SIG-M5 treated with dmso at 0.1 percent for 504 hours (cell line): ENCODE results near the gene PSPN.

Experiments used
- DNase-seq: peaks from one replicate; lab custom pipeline; 2025; ENCODE audit not compliant: unreplicated experiment; lab: John Stamatoyannopoulos, UW

Gene PSPN, protein sequence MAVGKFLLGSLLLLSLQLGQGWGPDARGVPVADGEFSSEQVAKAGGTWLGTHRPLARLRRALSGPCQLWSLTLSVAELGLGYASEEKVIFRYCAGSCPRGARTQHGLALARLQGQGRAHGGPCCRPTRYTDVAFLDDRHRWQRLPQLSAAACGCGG

DNA sequence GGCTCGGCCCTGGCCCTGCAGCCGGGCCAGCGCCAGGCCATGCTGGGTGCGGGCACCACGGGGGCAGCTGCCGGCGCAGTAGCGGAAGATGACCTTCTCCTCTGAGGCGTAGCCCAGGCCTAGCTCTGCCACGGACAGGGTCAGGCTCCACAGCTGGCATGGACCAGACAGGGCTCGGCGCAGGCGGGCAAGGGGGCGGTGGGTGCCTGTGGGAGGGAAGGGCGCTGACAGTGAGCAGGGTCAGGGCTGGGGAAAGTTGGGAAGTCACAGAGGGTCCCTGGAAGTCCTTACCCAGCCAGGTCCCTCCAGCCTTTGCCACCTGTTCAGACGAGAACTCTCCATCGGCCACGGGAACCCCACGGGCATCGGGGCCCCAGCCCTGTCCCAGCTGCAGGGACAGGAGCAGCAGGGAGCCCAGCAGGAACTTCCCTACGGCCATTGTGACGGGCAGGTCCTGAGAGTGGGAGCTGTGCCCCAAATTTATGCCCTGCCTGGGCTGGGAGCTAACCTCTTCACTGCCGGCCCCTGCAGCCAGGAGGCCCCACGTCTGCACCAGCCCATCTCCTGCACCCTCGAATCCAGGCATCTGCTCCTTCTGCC, at the start of gene PSPN:
TSS of gene PSPN (minus strand) at position 523 of the 600 bp plus-strand sequence. CDS start at position 439, 84 bp downstream.
- DNase-seq: no peak

DNA sequence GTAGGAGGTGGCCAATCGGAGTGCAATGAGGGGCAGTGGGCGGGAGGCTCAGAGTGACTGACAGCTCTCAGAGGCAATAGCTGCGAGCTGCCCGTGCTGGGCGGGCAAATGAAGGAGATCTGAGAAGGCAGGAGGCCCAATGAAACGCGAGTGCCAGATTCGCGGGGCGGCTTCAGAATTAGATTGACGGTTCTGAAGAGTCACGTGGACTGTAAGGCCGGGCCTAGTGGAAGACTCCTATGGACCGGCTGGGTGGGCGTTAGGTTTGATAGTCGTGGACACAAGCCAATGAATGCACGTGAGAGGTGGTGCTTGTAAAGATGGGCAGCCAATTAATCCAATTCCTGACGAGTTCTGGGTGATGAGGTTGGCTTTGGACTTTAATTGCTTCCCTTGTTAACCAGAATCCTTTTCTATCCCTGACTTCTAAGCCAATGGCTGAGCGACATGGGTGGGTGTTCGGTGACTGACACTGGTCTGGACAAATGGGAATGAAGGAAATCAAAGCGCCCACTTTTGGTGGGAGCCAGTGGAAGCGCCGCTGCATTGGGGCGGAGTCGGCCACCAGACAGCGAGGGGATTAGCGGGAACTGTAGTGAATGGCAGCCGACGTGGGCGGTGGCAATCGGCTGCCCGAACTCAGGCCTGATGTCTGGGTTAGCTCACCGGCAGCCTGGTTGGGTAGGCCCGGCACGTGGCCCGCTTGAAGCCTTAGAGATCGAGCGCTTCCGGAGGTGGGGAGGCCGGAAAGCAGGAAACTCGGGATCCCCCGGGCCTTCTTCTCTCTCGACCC, 49.4 kb upstream of the PSPN start:
- DNase-seq: peak; percentile 100

DNA sequence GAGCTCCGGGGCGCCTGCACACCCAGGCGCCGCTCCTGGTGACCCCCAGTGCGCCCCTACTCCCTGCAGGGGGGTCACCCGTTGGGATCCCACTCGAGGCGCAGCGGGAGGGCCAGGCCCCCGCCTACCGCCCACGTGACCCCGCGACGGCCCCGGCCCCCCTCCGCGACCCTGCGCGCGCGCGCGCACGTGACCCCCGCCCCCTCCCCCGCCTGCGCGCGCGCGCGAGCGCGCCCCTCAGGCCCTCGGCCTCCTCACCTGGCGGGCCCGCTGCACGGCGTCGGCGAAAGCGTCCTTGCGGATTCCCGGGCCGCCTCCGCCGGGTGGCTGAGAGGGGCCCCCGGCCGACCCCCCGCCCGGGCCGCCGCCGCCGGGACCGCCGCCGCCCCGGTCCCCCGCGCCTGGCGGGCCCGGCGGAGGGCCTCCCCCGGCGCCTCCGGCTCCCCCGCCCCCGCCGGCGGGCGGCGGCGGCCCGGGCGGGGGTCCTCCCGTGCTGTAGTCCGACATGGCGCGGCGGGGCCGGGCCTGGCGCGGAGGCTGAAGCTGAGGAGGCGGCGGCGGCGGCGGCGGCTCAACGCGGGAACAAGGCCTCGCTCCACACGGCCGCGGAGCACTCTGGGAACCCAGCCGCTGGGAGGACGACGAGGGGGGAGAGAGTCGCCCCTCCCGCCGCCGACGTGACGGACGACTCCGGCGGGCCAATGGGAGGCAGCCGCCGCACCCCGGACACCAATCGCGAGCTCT, 48.6 kb upstream of the PSPN start, which contains the start of gene KHSRP:
TSS of gene KHSRP (minus strand) at position 617 of the 744 bp plus-strand sequence. CDS start at position 507, 110 bp downstream.
- no peak for DNase-seq

DNA sequence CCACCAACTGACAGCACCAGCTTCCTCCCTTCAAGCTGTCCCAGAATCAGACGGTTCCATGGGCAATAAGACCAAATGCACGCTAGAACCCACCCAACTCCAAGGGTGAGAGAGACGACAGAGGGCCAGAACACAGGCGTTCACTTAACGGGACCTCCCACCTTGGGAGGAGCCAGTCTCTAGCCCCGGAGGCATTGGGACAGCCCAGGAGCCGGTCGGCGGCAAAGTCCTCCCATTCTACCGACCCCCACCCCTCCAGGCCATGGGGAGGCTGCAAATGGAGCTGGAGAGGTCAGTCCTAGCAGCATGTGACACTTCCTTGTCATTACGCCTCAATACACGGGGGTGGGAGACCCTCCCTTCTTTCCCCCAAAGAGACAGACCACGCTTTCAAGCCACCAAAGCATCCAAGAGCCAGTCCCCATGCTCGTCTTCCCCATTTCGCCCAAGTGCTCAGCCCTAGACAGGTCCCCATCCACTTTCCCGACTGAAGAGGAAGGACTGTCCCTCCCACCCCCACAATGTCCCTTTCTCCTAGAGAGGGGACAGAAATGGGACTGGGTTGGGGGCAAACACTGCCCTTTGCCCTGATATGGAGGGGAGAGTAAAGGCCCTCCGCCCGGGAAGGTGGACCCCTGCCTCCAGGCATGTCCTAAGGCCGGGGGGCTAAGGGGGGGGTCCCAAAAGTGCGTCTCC, 47.9 kb upstream of the PSPN start:
- DNase-seq: peak; percentile 16

DNA sequence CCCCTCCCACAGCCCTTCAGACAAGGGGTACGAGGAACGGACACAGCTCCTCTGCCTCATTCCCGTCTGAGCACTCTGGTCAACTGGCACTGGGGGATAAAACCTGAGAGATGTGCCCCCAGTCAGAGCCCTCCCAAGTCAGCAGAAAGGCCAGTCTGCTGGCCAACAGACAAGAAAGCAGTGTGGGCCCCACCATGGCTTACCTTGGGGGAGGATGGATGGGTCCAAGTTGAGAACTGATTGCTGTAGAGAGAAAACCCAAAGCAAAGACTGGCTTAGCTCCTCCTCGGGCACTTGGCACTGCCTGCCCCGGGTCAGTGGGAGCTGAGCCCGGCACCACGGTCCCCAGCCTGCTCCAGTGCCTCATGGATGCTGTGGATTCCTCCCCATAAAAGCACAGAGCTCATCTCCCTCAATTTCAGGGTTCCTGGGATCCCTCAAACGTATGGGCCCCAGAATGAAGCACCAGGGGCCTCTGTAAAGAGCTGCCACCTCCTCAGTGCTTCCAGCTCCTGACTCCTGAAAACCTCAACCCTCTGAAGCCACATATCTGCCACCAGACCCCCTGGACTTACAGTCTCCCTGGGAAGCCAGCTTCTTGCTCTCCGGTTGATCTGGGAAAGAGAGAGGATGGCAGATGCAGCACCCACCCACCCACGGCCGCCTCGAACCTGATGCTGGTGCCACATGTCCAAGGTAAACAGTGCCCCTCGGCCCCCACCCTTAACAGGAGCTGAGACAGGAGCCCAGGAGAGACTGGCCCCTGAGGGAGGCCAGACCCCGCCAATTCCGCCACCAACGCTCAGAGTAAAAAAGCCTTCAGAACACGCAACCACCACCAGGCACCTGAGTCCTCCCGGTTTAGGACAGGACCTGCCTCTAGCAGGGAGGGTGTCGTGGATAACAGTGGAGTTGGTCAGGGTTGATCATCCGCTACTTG, 45.6 kb upstream of the PSPN start:
- no peak for DNase-seq

DNA sequence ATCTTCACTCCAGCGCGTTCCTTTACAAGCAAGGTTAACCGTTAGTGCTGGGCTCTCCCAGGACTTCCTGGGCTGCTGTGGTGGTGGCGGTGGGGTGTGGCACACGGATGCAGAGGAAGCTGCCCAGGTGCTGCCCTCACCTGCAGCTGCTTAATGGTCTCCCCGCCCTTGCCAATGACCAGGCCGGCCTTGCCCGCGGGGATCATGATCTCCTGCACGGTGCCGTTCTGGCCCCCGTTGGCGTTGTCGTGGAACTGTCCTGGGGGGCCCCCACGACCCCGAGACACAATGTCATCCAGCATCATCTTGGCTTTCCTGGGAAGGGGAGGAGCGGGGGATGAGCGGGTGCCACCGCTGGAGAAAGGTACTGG, 42.8 kb upstream of the PSPN start:
- no peak for DNase-seq

DNA sequence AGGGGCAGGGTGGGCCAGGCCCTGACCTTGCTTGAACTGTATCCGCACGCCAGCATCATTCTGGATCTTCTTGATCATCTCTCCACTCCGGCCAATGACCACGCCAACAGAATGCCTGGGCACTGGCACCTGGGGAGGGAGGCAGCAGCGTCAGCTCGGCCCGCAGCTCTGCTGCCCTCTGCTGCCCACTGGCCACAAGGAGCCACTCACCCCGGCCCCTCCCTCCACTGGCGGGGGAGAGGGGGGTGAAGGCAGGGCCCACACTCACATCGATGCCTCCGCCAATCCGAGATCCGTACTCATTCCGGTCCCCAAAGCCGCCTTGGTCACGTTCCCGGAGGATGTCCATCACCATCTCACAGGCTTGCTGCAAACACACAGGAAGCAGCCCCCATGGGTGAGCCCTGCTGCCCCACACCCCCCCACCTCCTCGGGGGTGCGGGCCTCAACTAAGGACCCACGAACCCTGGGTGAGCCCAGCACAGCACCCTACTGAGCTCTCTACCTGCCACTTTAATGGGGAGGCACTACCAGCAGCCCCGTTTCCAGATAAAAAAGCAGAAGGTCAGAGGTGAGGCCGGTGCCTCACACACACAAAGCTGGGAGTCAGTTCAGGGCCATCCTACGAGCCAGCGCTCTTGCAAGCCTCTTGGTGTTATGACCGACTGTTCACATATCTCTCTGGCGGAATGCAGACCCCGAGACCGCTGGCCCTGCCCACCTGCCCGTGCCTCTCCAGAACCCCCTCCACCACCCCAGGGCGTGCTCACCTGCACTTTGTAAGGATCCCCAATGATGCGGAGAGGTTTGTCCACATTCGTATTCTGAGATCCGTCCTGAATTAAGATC, 42.2 kb upstream of the PSPN start:
- no peak for DNase-seq

DNA sequence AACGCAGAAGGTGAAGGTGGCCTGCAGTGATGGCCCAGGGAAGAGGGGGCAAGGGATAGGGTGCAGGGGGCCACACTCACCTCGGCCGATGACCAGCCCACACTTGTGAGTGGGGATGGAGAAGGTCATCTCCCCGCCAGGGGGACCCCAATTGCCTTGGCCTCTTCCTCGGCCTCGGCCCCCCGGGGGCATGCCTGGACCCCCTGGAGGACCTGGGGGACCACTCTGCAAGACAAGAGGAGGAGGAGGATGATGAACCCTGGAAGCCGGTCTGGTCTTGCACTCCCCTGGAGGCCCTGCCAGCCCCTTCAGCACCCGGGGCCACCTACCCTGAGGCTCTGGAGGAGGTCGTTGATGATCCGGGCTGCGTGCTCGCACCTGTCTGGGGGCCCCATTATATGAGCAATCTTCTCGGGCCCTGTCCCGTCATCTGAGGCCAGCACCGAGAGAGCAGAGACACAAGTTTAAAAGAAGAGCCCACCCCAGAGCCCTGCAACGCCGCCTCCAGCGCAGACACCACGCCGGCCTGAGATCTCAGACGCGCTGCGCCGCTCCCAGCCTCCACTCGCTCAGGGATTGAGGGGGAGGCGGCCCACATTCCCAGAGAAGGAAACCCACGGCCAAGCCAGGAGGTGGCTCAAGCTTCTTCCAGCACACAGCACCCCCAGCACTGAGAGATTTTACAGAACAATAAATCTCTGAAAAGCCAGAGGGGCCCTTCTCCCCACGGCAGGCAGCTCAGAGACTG, 41.1 kb upstream of the PSPN start:
- DNase-seq: no peak

DNA sequence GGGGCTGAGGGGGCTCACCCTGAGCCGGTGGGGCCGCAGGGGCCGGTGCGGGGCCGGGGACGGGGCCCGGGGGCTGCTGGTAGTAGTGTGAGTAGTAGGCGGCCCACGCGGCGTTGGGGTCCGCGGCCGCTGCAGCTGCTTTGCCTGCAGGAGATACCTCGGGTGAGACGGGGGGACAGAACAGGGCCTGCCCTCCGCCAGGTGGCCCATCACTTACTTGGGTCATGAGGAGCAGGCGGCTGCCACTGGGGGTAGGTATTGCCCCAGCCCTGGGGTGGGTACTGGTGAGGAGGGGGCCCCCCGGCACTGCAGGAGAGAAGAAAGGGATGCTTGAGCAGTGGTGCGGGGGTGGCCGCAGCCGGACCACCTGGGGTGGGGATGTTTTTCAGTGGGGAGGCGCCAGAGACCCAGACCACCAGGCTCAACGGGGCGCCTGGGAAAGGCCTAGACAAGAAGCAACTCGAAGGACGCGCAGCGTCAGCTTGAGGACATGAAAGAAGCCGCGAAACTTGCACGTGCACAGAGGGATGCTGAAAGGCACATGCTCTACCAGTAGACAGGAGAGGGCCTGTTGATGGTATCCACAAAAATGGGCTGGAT, 40.0 kb upstream of the PSPN start:
- DNase-seq: no peak

DNA sequence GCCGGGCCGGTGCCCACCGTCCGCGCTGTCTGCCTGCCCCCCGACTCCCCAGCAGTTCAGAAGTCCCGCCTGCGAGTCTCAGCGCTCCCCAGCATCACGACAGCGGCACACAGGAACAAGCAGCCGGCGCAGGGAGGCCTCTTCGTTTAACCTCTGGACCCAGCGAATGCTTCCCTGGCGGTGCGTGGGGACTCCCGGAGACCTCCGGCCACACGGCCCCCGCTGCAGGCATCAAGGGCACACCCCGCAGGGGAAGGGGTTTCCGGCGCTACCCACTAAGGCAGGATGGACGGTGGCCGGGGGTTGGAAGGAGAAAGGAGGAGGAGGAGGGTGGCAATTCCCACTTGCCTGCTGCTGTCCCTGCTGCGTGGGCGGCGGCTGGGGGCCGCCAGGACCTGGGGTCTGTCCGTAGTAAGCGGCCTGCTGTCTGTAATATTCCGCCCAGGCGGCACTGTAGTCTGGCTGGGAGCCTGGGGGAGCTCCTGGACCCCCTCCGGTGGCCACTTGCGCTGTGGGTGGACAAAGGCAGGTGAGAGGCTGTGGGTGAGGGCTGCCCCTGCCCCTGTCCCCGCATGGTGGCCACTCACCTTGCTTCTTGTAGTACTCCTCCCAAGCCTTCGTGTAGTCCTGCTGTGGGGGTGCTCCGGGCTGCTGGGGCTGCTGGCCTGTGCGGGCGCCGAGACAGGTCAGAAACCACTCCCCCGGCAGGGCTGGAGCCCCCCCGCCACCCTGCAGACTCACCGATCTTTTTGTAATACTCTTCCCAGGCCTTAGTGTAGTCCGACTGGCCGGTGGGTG, 39.3 kb upstream of the PSPN start:
- DNase-seq: no peak

DNA sequence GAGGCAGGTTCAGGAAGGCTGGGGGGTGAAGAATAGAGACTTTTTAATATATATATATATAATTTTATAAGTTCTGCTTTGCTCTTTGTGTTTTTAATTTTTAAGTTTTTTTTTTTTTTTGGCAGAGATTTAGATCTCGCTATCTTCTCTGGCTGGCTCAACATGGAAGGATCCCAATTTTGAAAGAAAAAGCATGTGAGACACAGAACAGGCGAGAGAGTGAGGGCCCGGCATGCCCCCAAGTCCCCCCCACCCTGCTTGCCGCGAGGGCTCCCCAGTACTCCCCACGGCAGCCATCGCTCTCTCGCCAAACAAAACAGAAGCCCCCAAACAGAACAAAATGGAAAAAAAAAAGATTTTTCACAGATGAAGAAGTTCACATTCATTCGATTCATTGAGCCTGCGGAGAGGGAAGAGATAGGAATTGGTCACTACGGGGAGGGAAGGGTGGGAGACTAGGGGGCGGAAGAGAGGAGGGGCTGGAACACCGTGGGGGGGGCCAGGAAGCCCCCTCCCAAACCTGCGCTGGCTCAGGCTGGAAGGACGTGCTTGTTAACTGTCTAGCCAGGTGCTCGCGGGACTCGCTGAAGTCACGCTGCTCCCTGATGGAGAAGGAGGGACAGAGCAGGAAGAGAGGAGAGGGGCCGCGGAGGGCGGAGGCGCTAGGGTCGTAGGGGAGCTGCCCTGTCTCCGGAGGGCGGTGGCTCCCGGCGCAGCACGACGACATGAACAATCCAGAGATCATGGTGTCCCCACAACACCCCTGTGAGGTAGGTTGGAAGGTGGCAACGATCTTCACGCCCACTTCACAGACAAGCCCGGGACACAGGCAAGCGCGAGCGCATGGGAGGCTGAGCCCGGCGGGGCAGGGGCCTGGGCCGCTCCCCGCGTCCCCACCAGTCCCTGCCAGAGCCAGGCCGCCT, 38.2 kb upstream of the PSPN start:
- DNase-seq: no peak

DNA sequence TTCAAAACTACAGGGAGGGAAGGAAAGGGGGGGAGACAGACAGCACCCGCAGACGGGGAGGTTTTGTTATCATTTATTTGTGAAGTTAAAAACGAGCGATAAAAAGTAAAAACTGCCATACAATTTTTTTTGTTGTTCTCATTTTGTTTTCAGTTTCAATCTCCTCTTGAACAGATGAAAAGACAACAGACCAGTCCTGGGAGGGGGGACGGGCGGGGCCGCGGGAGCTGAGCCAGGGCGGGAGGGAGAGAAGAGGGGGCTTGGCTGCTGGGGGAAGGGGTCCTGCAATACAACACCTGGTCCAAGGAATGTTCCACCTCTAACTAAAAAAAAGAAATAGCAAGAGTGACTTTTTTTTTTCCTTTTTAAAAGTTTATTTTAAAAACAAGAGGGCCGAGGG, 37.6 kb upstream of the PSPN start:
- no peak for DNase-seq

DNA sequence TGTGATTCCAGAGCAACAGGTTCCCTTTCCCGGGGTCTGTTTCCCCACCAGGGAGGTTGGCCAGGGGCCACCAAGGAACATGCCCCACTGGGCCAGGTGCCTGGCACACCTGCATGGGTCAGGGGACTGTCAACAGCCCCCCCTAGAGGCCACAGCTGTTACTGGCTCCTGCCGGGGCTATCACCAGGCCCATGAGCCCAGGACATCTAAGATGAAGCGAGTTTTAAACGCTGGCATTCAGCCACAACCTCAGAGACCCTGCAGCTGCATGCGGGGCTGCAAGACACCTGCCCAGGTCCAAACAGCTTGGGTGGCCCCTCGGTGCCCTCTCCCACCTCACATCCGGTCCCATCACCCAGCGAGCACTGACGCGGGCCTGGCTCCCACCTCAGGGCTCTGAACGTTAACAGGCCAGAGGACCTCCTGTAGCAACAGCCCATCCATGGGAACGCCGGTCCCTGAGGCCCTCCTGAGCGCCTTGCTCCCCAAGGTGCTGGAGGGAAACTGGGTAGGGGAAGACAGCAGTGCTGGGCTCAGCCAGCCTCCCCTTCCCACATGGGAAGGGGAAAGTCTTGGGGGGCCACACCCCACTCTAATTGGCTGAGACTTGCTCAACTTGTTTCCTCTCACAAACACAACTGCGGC, 36.8 kb upstream of the PSPN start:
- DNase-seq: no peak

DNA sequence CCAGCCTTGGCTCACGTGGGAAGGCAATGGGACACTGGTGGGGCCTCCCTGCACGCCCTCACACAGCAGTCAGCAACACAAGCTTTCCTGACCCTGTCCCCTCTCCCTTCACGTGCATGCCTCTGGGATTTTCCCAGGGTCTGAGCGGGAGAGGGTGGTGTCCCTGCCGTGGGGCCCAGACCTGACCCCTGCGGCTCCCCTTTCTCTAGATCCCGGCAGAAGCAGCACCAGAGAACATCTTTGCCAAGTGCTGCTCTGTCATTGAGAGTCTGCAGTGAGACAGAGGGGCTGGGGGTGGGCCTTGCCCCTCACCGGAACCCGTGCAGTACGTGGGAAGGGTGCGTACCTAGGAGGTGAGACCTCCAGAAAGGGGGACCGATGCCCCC, 36.3 kb upstream of the PSPN start:
- DNase-seq: no peak

DNA sequence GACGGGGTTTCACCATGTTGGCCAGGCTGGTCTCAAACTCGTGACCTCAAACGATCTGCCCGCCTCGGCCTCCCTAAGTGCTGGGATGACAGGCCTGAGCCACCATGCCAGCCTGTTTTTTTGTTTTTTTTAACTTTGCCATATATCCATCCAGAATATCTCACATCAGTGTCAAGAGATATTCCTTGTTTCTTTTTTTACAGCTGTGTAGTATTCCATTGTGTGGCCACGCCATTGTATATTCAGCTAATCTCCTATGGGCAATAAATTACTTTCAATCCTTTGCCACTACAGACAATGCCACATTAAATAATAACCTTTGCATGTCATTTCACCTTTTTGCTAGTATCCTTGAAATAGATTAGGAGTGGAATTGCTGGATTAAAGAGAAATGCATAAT, 33.6 kb upstream of the PSPN start:
- no peak for DNase-seq

DNA sequence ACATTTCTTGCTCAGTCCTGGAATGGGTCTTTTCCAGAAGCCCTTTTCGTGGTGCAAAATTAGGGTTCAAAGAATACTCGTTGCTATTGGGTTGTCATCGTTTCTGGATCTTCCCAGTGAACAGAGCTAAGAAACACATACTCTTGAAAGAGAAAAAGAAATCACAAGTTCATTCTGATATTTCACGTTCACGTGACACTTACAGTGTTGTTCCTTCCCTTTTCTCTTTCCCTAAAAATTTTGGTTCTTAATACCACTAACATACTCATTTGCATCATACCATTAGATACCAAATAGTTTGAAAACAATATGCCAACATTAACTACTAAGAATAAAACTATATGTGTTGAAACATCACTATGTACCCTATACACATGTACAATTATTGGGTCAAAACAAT, 30.7 kb upstream of the PSPN start:
- DNase-seq: no peak
